Adrenal gland (tissue), 5 donors: ENCODE results near the gene APOL1.

Source experiments
- CTCF ChIP-seq, 6 experiments: fragments of 450-650 bp in 4 of 6; fragments of 200-600 bp in 2 of 6; sonication (generic) in 1 of 6; IDR thresholded peaks; 1 replicate in 5 of 6; 2 replicates in 1 of 6; pipeline versions ENCODE4 v1.5.1 to v1.8.0; 2016 to 2021; ENCODE audit warnings: antibody characterized with exemption in 6 of 6, mild to moderate bottlenecking in 2 of 6, moderate library complexity in 1 of 6
- POLR2A ChIP-seq, 2 donors: fragments of 450-650 bp; IDR thresholded peaks; one replicate each; pipeline ENCODE4 v1.6.1; 2017; ENCODE audit warnings: antibody characterized with exemption in 2 of 2, mild to moderate bottlenecking in 2 of 2, moderate library complexity in 1 of 2
- donor health status: DM: no; HTN: no; CAD: no.

- TF ChIP-seq CTCF (IDR thresholded peaks at IDR 0.05) (no peak), POLR2A (IDR thresholded peaks at IDR 0.05) (no peak)
These were observed 41.9 kb downstream of the APOL1 start for GRCh38 chr22:36294801-36295200.
